ENCODE results near the gene MBNL3.

GRCh38 chrX:132426695-132427281 is 62.0 kb downstream of the MBNL3 start:
- TF ChIP-seq EZH2 (IDR thresholded peaks at IDR 0.05), result no peak
- TF ChIP-seq FOXP2 (optimal IDR thresholded peaks at IDR 0.05; ENCODE audit: control extremely low read depth, extremely low read length, insufficient read depth), result no peak
- no peak for TF ChIP-seq POLR2AphosphoS5 (IDR thresholded peaks at IDR 0.05; ENCODE audit: borderline replicate concordance, low read depth, low read length)
